Tibial nerve (tissue), 3 donors: Measurements from ENCODE around the gene MYO1H.

Source experiments
- CTCF ChIP-seq, 5 experiments: fragments of 200-600 bp in 3 of 5; fragments of 450-650 bp in 2 of 5; sonication (generic) in 3 of 5; IDR thresholded peaks; one replicate each; pipeline ENCODE4 v1.5.1; 2016 to 2019; ENCODE audit warnings: antibody characterized with exemption in 5 of 5, mild to moderate bottlenecking in 3 of 5, moderate library complexity in 2 of 5
- POLR2A ChIP-seq, 2 donors: fragments of 450-650 bp; IDR thresholded peaks; one replicate each; pipeline ENCODE4 v1.6.1; 2017; ENCODE audit warnings: antibody characterized with exemption in 2 of 2, mild to moderate bottlenecking in 2 of 2, moderate library complexity in 2 of 2

GRCh38 chr12:109299849-109300248, 47.9 kb upstream of the MYO1H start:
- no peak for TF ChIP-seq CTCF (IDR thresholded peaks at IDR 0.05)
- TF ChIP-seq POLR2A (IDR thresholded peaks at IDR 0.05): no peak
